PC-9 (cell line): ENCODE results near the gene ANKRD40CL.

Source experiments
- EZH2 ChIP-seq: fragments of 200-600 bp; sonication (generic); IDR thresholded peaks from 2 replicates; pipeline ENCODE4 v1.8.0; 2017; ENCODE audit warnings: antibody characterized with exemption, low read depth
- TF ChIP-seq, protein P1 (sequence below): fragments of 200-600 bp; sonication (generic); conservative IDR thresholded peaks from 2 replicates; pipeline ENCODE4 v1.6.1; 2017; ENCODE audit warnings: mixed run types, antibody characterized with exemption, mild to moderate bottlenecking, moderate library complexity

DNA sequence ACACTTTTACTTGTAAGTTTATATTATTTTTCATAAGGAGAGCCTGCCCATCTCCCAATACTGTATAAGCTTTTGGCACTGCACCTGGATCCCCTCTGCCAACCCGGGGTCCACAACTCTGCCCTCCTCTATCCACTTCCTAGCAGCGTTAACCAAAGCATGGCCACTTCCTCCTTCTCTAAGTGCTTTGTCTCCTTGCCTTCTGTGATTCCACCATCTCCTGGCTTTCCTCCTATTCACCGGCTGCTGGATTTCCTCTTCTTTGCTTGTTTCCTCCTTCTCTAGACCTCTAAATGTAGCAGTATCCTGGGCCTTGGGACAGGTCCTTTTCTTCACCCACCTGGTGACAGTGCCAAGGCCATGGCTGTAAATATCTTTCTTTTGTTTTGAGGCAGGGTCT lies 48.1 kb upstream of the ANKRD40CL start:
- TF ChIP-seq, protein P1, sequence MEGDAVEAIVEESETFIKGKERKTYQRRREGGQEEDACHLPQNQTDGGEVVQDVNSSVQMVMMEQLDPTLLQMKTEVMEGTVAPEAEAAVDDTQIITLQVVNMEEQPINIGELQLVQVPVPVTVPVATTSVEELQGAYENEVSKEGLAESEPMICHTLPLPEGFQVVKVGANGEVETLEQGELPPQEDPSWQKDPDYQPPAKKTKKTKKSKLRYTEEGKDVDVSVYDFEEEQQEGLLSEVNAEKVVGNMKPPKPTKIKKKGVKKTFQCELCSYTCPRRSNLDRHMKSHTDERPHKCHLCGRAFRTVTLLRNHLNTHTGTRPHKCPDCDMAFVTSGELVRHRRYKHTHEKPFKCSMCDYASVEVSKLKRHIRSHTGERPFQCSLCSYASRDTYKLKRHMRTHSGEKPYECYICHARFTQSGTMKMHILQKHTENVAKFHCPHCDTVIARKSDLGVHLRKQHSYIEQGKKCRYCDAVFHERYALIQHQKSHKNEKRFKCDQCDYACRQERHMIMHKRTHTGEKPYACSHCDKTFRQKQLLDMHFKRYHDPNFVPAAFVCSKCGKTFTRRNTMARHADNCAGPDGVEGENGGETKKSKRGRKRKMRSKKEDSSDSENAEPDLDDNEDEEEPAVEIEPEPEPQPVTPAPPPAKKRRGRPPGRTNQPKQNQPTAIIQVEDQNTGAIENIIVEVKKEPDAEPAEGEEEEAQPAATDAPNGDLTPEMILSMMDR = no peak
- no peak for TF ChIP-seq EZH2
